Stomach smooth muscle (tissue), 2 donors: ENCODE measurements around the gene GPS2.
A peak's percentile ranks its signal among the peaks of the same experiment; 100 is the strongest.
"Not testable (repeated sequence)": the region's sequence is repeated elsewhere in the genome, so short reads cannot be mapped to it uniquely, and the experiment has no call there.

Experiments used
- H3K27ac ChIP-seq: one replicate; pipeline ENCODE4 v1.7.0; 2013; ENCODE audit warnings: mild to moderate bottlenecking, low read length, inconsistent platforms
- H3K27me3 ChIP-seq, 2 donors: one replicate each; pipeline ENCODE4 v1.7.0; 2013; ENCODE audit warnings: low read length in 2 of 2; ENCODE audit not compliant: insufficient read depth in 2 of 2, control insufficient read depth in 1 of 2
- H3K36me3 ChIP-seq, 2 donors: one replicate each; pipeline ENCODE4 v1.7.0; 2013; ENCODE audit warnings: low read length in 2 of 2; ENCODE audit not compliant: control insufficient read depth in 2 of 2, insufficient read depth in 2 of 2
- H3K4me1 ChIP-seq: one replicate; pipeline ENCODE4 v1.7.0; 2013; ENCODE audit warnings: low read length; ENCODE audit not compliant: control insufficient read depth, insufficient read depth
- H3K4me3 ChIP-seq, 2 donors: one replicate each; pipeline ENCODE4 v1.7.0; 2013; ENCODE audit warnings: low read length in 2 of 2
- H3K9ac ChIP-seq, 2 donors: one replicate each; pipeline ENCODE4 v1.7.0; 2013; ENCODE audit warnings: low read length in 2 of 2, mild to moderate bottlenecking in 1 of 2
- H3K9me3 ChIP-seq, 2 donors: one replicate each; pipeline ENCODE4 v1.7.0; 2013; ENCODE audit warnings: low read length in 2 of 2; ENCODE audit not compliant: control insufficient read depth in 2 of 2
- donor health status: healthy.
- donor health status: Pancreatic carcinoma.

Gene GPS2

DNA sequence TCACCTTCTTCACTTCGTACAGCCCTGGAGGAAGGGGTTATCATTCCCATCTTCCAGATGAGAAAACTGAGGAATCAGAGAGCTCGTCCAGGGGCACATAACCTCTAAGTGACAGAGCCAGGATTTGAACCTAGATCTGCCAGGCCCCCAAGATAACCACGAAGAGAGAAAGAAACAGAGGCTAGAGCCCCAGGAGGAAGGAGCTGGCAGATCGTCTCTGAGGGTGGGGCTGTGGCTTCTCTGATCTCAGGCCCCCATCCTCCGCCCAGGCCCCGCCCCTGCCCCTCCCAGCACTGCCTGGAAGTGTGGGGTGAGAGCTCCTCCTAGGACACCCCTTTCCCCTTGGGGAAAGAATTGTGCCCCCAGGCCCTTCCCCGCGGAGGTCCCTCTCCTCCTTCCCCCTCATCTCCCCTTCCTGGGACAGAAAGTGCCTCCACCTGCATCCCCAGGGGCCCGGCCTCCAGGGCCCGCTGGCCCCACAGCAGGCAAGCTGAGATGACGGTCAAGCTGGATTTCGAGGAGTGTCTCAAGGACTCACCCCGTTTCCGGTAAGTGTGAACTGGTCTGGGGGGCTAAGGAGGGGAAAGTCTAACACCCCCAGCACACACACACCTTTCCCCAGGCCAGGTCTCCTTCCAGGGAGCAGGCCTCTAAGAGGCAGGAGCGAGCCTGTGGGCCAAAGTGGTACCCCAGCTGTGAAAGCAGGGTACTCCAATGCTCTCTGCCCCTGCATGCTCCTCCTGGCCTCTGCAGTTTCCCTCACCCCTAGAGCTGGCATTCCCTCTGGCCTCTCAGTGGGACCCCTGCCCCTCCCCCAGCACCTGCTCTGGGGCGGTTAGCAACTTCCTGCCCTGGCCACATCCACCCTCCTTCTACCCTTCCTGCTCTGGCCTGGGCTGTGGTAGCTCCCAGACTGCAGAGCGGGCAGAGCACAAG is 21.3 kb upstream of the GPS2 start, which contains the start of gene ACAP1:
Gene ACAP1 (plus strand): TSS at position 290 of the 936 bp plus-strand sequence. CDS start 206 bp downstream, at position 496.
- no peak within 1 kb of the TSS for H3K27ac ChIP-seq
- H3K27me3 ChIP-seq = peaks cover 12 to 14% of the 10 kb centered on the region in 2 donors
- no peak within 1 kb of the TSS for H3K9ac ChIP-seq
- no peaks in the 10 kb centered on the region for H3K4me1 ChIP-seq
- H3K36me3 ChIP-seq = no peaks in the 10 kb centered on the region
- no peak within 1 kb of the TSS for H3K4me3 ChIP-seq
- H3K9me3 ChIP-seq = no peaks in the 10 kb centered on the region

GRCh38 chr17:7335765-7336164 is 20.6 kb upstream of the GPS2 start:
- not testable (repeated sequence) for H3K27ac ChIP-seq, H3K9ac ChIP-seq, H3K4me3 ChIP-seq, H3K9me3 ChIP-seq, H3K36me3 ChIP-seq, H3K4me1 ChIP-seq
- peaks cover 11 to 12% of the 10 kb centered on the region in 2 donors for H3K27me3 ChIP-seq

DNA sequence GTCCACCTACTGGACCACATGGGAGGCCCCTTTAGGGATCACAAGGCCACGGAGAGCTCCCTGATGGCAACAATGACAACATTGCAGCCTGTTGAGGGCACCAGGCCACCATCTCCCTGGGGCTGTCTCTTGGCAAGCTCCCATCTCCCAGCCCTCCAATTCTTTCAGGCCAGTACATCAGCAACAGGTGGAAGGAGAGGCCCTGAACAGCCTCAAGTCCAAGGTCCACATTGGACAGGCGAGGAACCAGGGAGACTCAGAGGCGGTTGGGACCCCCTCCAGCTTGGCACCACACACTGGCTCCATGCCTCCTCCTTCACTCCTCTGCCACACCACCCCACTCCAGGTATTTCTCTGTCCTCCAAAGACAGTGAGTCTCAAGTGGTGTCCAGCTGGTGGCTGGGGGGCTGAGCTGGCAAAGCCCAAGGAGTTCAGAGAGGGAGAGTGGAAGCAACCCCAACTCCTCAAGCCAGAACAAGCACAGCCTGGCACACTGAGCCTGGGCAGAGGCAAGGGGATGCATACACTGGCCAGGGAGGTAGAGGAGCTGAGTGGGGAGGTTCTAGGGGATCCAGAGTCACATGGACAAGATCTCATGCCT is 19.9 kb upstream of the GPS2 start:
- peaks cover 7% of the 10 kb centered on the region for H3K4me1 ChIP-seq
- H3K27ac ChIP-seq = no peak overlapping the region
- H3K36me3 ChIP-seq = no peaks in the 10 kb centered on the region
- H3K9me3 ChIP-seq = no peaks in the 10 kb centered on the region
- H3K4me3 ChIP-seq = no peak overlapping the region
- H3K9ac ChIP-seq = no peak overlapping the region
- peaks cover 11 to 12% of the 10 kb centered on the region in 2 donors for H3K27me3 ChIP-seq

DNA sequence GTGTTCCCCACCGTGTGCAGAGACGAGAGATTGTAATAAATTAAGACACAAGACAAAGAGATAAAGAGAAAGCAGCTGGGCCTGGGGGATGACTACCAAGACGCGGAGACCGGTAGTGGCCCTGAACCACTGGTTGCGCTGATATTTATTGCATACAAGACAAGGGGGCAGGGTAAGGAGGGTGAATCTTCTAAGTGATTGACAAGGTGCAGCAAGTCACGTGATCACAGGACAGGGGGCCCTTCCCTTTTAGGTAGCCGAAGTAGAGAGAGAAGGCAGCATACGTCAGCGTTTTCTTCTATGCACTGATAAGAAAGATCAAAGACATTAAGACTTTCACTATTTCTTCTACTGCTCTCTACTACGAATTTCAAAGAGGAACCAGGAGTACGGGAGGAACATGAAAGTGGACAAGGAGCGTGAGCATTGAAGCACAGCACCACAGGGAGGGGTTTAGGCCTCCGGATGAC is 17.5 kb upstream of the GPS2 start:
- H3K9me3 ChIP-seq, H3K4me3 ChIP-seq, H3K36me3 ChIP-seq, H3K9ac ChIP-seq, H3K27ac ChIP-seq: not testable (repeated sequence)
- Histone ChIP-seq H3K4me1 (peaks cover 22% of the 10 kb centered on the region), H3K27me3 (peaks cover 11 to 12% of the 10 kb centered on the region in 2 donors)

GRCh38 chr17:7332111-7332510 is 17.0 kb upstream of the GPS2 start:
- no peaks in the 10 kb centered on the region for H3K9me3 ChIP-seq
- H3K4me3 ChIP-seq = no peak overlapping the region
- peaks cover 23% of the 10 kb centered on the region for H3K4me1 ChIP-seq
- peaks cover 10 to 11% of the 10 kb centered on the region in 2 donors for H3K27me3 ChIP-seq
- H3K36me3 ChIP-seq = no peaks in the 10 kb centered on the region
- no peak overlapping the region for H3K27ac ChIP-seq
- H3K9ac ChIP-seq = no peak overlapping the region

DNA sequence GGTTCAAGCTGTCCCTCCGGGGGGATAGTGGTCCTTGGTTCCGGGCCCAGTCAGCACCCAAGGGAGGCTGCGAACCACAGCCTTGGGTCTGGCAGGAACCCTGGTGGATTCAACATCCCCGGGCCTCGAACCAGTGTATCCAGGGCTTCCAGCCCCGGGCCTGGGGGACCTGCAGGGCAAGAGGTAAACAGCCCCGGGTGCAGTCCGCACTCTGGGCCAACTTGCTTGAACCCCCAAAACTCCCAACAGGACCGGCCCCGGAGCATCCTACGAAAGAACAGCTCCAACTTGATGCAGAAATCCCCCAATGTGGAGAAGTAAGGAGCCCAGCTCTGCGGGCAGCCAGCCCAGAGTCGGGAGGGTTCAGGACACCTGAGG is 15.5 kb upstream of the GPS2 start:
- peaks cover 6 to 7% of the 10 kb centered on the region in 2 donors for H3K27me3 ChIP-seq
- H3K9ac ChIP-seq = peak overlapping the region; percentile 47 to 86
- peaks cover 3% of the 10 kb centered on the region in 2 donors for H3K36me3 ChIP-seq
- peaks cover 23% of the 10 kb centered on the region for H3K4me1 ChIP-seq
- H3K27ac ChIP-seq = peak overlapping the region; percentile 85
- peak overlapping the region; percentile 96 to 100 for H3K4me3 ChIP-seq
- H3K9me3 ChIP-seq = no peaks in the 10 kb centered on the region

GRCh38 chr17:7329997-7330637 is 15.0 kb upstream of the GPS2 start:
- Histone ChIP-seq H3K4me3 (peak overlapping the region; percentile 96 to 100), H3K36me3 (peaks cover 4 to 8% of the 10 kb centered on the region in 2 donors), H3K4me1 (peaks cover 23% of the 10 kb centered on the region), H3K9me3 (no peaks in the 10 kb centered on the region), H3K9ac (peak overlapping the region; percentile 82 to 86), H3K27ac (peak overlapping the region; percentile 85), H3K27me3 (peaks cover 3 to 4% of the 10 kb centered on the region in 2 donors)

GRCh38 chr17:7329374-7329996 is 14.3 kb upstream of the GPS2 start:
- H3K27ac ChIP-seq = peak overlapping the region; percentile 85
- H3K9ac ChIP-seq = peak overlapping the region; percentile 82 to 86
- H3K4me1 ChIP-seq = peaks cover 23% of the 10 kb centered on the region
- no peaks in the 10 kb centered on the region for H3K9me3 ChIP-seq
- H3K4me3 ChIP-seq = peak overlapping the region; percentile 96 to 100
- H3K36me3 ChIP-seq = peaks cover 8 to 13% of the 10 kb centered on the region in 2 donors
- no peaks in the 10 kb centered on the region for H3K27me3 ChIP-seq

DNA sequence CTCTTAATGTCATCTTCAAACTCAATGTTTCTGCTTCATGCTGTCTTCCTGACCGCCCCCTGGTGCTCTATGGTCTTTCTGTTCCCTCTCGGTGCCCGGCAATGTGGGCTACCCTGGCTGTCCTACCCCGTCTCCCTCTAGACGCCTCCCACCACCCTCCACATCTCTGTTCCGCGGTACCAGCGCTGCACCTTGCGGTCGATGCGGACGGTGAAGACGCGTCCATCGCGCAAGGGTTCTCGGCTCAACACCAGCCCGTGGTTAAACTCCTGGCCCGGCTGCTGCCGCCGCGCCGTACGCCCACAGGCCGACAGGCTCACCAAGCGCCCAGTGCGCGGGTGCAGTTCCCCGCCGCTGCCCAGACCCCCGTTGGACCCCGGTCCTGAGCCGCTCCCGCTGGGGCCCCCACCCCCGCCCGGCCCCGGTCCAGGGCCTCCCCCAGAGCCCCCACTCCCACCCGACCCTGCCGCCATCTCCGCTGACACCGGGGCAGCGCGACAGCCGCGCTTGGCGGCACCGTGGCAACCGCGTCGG is 13.7 kb upstream of the GPS2 start, which contains the start of gene NEURL4:
Gene NEURL4 (minus strand): TSS at position 496 of the 534 bp plus-strand sequence. CDS start 23 bp downstream, at position 473.
- peak within 1 kb of the TSS; percentile 85 for H3K27ac ChIP-seq
- no peaks in the 10 kb centered on the region for H3K9me3 ChIP-seq
- peaks cover 13 to 17% of the 10 kb centered on the region in 2 donors for H3K36me3 ChIP-seq
- no peaks in the 10 kb centered on the region for H3K27me3 ChIP-seq
- peak within 1 kb of the TSS; percentile 96 to 100 for H3K4me3 ChIP-seq
- peaks cover 23% of the 10 kb centered on the region for H3K4me1 ChIP-seq
- H3K9ac ChIP-seq = peak within 1 kb of the TSS; percentile 86 to 87

DNA sequence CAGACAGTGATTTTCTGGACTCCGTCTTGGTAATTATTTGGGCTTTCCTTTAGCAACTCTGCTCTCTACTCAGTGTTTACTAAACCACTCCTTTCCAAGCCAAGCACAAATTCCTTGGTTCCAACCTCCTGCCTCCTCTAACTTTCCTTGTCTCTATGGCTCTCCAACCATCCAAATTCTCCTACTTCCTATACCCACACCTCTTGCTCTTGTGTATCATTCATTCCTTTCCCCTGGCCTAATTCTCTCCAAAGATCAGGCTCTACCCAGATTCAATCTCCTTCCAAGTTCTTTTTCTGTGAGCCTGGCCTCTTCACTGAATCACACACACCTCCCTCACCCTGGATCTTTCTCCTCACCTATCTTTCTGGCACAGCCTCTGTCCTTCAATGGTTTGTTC is 12.8 kb upstream of the GPS2 start:
- Histone ChIP-seq H3K4me3 (no peak overlapping the region), H3K27ac (peak overlapping the region; percentile 85), H3K27me3 (no peaks in the 10 kb centered on the region), H3K9me3 (no peaks in the 10 kb centered on the region), H3K4me1 (peaks cover 23% of the 10 kb centered on the region), H3K9ac (peak overlapping the region in 1 of 2 donors; percentile 86), H3K36me3 (peaks cover 22 to 23% of the 10 kb centered on the region in 2 donors)
